Left renal cortex interstitium (tissue), 4 donors: ENCODE results near the gene FAM107A. TPM values are rescaled to one million over a fixed set of nuclear protein-coding genes. Genes with fewer than 3 reads are reported as not detected.

Source experiments
- DNase-seq, 4 donors: peaks; one replicate each; pipeline ENCODE4 v3.0.0-alpha.2; 2013; ENCODE audit warnings: low read depth in 4 of 4, low spot score in 2 of 4, missing footprints in 1 of 4
- polyA plus RNA-seq, 4 donors: library from polyadenylated mRNA; unstranded; fragments of 120-200 nt; gene quantifications; one replicate each; pipeline ENCODE4 v1.2.1, GENCODE V29; 2013; ENCODE audit not compliant: insufficient read length in 4 of 4

Gene FAM107A
- polyA plus RNA-seq, 4 donors = 3.7 to 7.4 (median 5.4) TPM

GRCh38 chr3:58594117-58594516 is 16.9 kb upstream of the FAM107A start:
- no peak for DNase-seq

GRCh38 chr3:58591517-58592510 is 14.6 kb upstream of the FAM107A start:
- DNase-seq = no peak

GRCh38 chr3:58588030-58588614 is 10.9 kb upstream of the FAM107A start:
- peak in 1 of 4 donors; percentile 75 for DNase-seq

GRCh38 chr3:58586776-58587192 is 9.6 kb upstream of the FAM107A start:
- no peak for DNase-seq

- DNase-seq = peak in 1 of 4 donors; percentile 67
Measured at GRCh38 chr3:58585994-58586393, 8.8 kb upstream of the FAM107A start.

- DNase-seq = peak in 2 of 4 donors; percentile 50 to 72
Measured at GRCh38 chr3:58585005-58585786, 8.0 kb upstream of the FAM107A start.

- no peak for DNase-seq
Measured at GRCh38 chr3:58584690-58585004, 7.5 kb upstream of the FAM107A start.

GRCh38 chr3:58581328-58582091 is 4.3 kb upstream of the FAM107A start:
- peak in 1 of 4 donors; percentile 69 for DNase-seq

- DNase-seq = no peak
Measured at GRCh38 chr3:58580826-58581327, 3.7 kb upstream of the FAM107A start.

GRCh38 chr3:58578873-58579272 is 1.7 kb upstream of the FAM107A start:
- no peak for DNase-seq

GRCh38 chr3:58576716-58577115 is 475 bp downstream of the FAM107A start:
- no peak for DNase-seq

GRCh38 chr3:58575971-58576652 is 1.1 kb downstream of the FAM107A start:
- DNase-seq = no peak

GRCh38 chr3:58574682-58575081 is 2.5 kb downstream of the FAM107A start:
- no peak for DNase-seq

GRCh38 chr3:58574106-58574505 is 3.1 kb downstream of the FAM107A start:
- no peak for DNase-seq

- DNase-seq = no peak
Measured at GRCh38 chr3:58573640-58574039, 3.6 kb downstream of the FAM107A start.

- no peak for DNase-seq
Measured at GRCh38 chr3:58572634-58573230, 4.5 kb downstream of the FAM107A start.

- no peak for DNase-seq
Measured at GRCh38 chr3:58572013-58572633, 5.1 kb downstream of the FAM107A start.

- DNase-seq = no peak
Measured at GRCh38 chr3:58570851-58571250, 6.3 kb downstream of the FAM107A start.
